HG02623 (cell line): Measurements from ENCODE around the gene ADARB2.
"Not testable (repeated sequence)": the region's sequence is repeated elsewhere in the genome, so short reads cannot be mapped to it uniquely, and the experiment has no call there.

ENCODE experiments used
- ATAC-seq: cut with Tn5 transposase; IDR thresholded peaks from one replicate; pipeline ENCODE4 v1.9.1; 2021; ENCODE audit warnings: moderate library complexity; ENCODE audit not compliant: unreplicated experiment

The ADARB2 gene

GRCh38 chr10:1737222-1738061, at the start of gene ADARB2:
Gene ADARB2 (minus strand): TSS chr10:1737525.
- peak; percentile 77 for ATAC-seq

- no peak for ATAC-seq
Observed at GRCh38 chr10:1785835-1786234, 48.5 kb upstream of the ADARB2 start.

- no peak for ATAC-seq
Observed at GRCh38 chr10:1782841-1783240, 45.5 kb upstream of the ADARB2 start.

GRCh38 chr10:1779796-1780195, 42.5 kb upstream of the ADARB2 start:
- ATAC-seq = no peak

- no peak for ATAC-seq
Observed at GRCh38 chr10:1778375-1778969, 41.1 kb upstream of the ADARB2 start.

- no peak for ATAC-seq
Observed at GRCh38 chr10:1776127-1776662, 38.9 kb upstream of the ADARB2 start.

GRCh38 chr10:1774796-1775195, 37.5 kb upstream of the ADARB2 start:
- no peak for ATAC-seq

GRCh38 chr10:1773204-1773603, 35.9 kb upstream of the ADARB2 start:
- not testable (repeated sequence) for ATAC-seq

- ATAC-seq = no peak
Observed at GRCh38 chr10:1766049-1766448, 28.7 kb upstream of the ADARB2 start.

- ATAC-seq = no peak
Observed at GRCh38 chr10:1762076-1762475, 24.8 kb upstream of the ADARB2 start.

- no peak for ATAC-seq
Observed at GRCh38 chr10:1754506-1755153, 17.3 kb upstream of the ADARB2 start.

GRCh38 chr10:1752153-1752552, 14.8 kb upstream of the ADARB2 start:
- ATAC-seq = no peak

- ATAC-seq = no peak
Observed at GRCh38 chr10:1747590-1748157, 10.3 kb upstream of the ADARB2 start.

GRCh38 chr10:1746796-1747195, 9.5 kb upstream of the ADARB2 start:
- ATAC-seq = no peak

- ATAC-seq = no peak
Observed at GRCh38 chr10:1745780-1746456, 8.6 kb upstream of the ADARB2 start.

GRCh38 chr10:1744524-1744923, 7.2 kb upstream of the ADARB2 start:
- no peak for ATAC-seq

GRCh38 chr10:1743141-1743540, 5.8 kb upstream of the ADARB2 start:
- no peak for ATAC-seq

GRCh38 chr10:1741450-1741849, 4.1 kb upstream of the ADARB2 start:
- ATAC-seq = no peak

- no peak for ATAC-seq
Observed at GRCh38 chr10:1739751-1740150, 2.4 kb upstream of the ADARB2 start.

GRCh38 chr10:1738950-1739349, 1.6 kb upstream of the ADARB2 start:
- no peak for ATAC-seq

- no peak for ATAC-seq
Observed at GRCh38 chr10:1736972-1737221, 428 bp downstream of the ADARB2 start.
